ENCODE data around the gene RGPD8.
A peak's percentile ranks its signal among the peaks of the same experiment; 100 is the strongest.
"Not testable (repeated sequence)": the region's sequence is repeated elsewhere in the genome, so short reads cannot be mapped to it uniquely, and the experiment has no call there.

The RGPD8 gene

DNA sequence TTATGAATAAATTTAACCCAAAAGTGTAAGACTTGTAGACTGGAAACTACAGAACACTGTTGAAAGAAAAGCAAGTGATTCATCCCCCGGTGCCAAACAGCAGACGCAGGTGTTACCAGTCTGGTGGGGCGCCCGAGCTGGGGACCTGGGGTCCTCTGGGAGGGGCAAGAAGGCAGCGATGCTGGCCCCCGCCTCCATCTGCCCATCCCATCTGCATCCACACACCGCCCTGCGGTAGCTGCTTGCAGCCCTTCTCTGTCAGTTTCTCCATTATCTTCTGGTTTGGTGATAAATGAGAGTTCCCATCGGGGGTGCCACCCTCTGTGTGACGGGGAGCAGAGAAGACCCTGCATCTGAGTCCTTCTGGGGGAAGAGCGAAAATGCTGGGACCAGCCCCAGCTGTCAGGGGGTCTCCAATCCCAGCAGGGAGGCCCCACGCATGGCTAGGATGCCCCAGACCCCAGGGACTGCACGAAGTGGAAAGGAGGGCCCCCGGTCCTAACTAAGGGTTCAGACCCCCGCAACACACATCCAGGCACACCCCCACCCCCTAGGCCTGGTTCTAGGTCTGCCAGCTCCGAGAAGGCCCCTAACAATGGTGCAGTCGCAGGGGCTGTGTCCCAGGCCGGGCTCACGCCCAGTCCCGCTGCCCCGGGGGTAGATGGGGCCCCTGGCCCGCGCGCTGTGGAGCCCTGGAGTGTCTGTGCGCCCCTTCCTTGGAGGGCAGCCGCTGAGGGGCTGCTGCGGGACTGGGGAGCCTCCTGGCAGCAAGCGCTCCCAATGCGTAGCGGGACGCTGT is 686 bp upstream of the RGPD8 start:
- H3K36me3 ChIP-seq (ENCODE audit: control insufficient read depth, low read depth, low read length): no peaks in the 10 kb centered on the region
- no peak overlapping the region for H3K27ac ChIP-seq (ENCODE audit: low read length)
- no peaks in the 10 kb centered on the region for H3K4me1 ChIP-seq (ENCODE audit: control insufficient read depth, low read depth, low read length)
- H3K9ac ChIP-seq (ENCODE audit: low read length): no peak overlapping the region
- H3K27me3 ChIP-seq (ENCODE audit: control insufficient read depth, insufficient read depth, low read length): no peaks in the 10 kb centered on the region
- H3K9me3 ChIP-seq (ENCODE audit: control insufficient read depth, low read depth, low read length): no peaks in the 10 kb centered on the region
- H3K4me3 ChIP-seq (ENCODE audit: low read length): no peak overlapping the region

DNA sequence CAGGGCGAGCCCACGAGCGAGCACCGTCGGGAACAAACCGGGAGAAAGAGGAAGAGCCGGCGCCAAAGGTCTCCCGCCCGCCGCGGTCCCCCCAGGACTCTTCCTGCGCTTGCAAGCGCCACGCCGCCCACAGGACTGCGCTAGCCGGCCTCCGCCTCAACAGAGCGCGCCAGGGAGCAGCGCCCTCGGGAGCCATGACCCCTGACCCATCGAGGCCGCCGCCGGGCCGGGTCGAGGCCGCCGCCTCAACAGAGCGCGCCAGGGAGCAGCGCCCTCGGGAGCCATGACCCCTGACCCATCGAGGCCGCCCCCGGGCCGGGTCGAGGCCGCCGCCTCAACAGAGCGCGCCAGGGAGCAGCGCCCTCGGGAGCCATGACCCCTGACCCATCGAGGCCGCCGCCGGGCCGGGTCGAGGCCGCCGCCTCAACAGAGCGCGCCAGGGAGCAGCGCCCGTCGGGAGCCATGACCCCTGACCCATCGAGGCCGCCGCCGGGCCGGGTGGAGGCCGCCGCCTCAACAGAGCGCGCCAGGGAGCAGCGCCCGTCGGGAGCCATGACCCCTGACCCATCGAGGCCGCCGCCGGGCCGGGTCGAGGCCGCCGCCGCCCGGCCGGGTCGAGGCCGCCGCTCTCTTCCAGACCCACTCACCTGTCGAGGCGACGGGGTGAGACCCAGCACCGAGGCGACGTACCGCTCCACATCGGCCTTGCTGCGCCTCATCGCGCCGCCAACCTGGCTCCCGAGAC is 538 bp downstream of the RGPD8 start:
- Histone ChIP-seq H3K9ac (ENCODE audit: low read length) (peak overlapping the region; percentile 39), H3K4me3 (ENCODE audit: low read length) (peak overlapping the region; percentile 57)
- not testable (repeated sequence) for H3K36me3 ChIP-seq (ENCODE audit: control insufficient read depth, low read depth, low read length); H3K27me3 ChIP-seq (ENCODE audit: control insufficient read depth, insufficient read depth, low read length); H3K9me3 ChIP-seq (ENCODE audit: control insufficient read depth, low read depth, low read length); H3K4me1 ChIP-seq (ENCODE audit: control insufficient read depth, low read depth, low read length); H3K27ac ChIP-seq (ENCODE audit: low read length)

DNA sequence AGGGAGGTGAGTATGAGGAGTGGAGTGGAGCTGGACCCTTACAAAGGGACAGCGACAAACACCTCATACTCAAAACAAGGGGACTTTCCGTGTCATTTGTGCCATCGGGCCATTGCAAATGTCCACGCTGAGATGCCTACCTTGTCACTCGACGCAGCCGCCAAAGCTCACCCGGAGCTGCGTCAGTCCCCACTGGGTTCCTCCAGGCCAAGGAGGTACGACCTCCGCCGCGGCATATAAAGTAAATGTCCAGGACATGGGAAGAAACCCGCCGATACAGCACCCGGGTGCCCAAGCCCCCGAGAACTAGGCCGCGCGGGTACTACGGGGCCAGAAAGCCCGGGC is 1.1 kb downstream of the RGPD8 start:
- H3K4me1 ChIP-seq (ENCODE audit: control insufficient read depth, low read depth, low read length); H3K27me3 ChIP-seq (ENCODE audit: control insufficient read depth, insufficient read depth, low read length); H3K9me3 ChIP-seq (ENCODE audit: control insufficient read depth, low read depth, low read length); H3K36me3 ChIP-seq (ENCODE audit: control insufficient read depth, low read depth, low read length); H3K27ac ChIP-seq (ENCODE audit: low read length): not testable (repeated sequence)
- H3K4me3 ChIP-seq (ENCODE audit: low read length): peak overlapping the region; percentile 57
- peak overlapping the region; percentile 39 for H3K9ac ChIP-seq (ENCODE audit: low read length)

DNA sequence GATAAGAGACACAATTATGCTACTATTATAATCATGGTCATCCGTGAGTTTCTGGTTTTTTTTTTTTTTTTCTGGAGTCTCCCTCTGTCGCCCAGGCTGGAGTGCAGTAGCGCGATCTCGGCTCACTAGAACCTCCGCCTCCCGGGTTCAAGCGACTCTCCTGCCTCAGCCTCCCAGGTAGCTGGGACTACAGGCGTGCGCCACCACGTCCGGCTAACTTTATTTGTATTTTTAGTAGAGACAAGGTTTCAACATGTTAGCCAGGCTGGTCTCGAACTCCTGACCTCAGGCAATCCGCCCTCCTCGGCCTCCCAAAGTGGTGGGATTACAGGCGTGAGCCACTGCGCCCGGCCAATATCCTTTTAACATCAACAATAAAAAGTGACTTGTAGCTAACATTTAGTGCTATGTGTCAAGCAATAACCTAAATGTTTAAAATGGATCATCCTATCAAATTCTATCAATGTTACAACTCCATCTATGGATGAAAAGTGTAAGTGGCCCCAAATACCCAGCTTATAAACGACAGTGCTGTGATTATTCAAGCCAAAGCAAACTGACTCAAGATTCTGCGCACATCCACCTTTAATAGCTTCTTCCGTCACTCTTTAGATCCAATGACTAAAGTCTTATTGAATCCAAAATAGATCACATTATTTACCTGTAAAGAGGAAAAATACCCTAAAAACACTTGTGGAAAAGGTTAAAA is 1.7 kb downstream of the RGPD8 start:
- H3K4me3 ChIP-seq (ENCODE audit: low read length): peak overlapping the region; percentile 57
- H3K27me3 ChIP-seq (ENCODE audit: control insufficient read depth, insufficient read depth, low read length); H3K27ac ChIP-seq (ENCODE audit: low read length); H3K9me3 ChIP-seq (ENCODE audit: control insufficient read depth, low read depth, low read length); H3K36me3 ChIP-seq (ENCODE audit: control insufficient read depth, low read depth, low read length); H3K9ac ChIP-seq (ENCODE audit: low read length); H3K4me1 ChIP-seq (ENCODE audit: control insufficient read depth, low read depth, low read length): not testable (repeated sequence)

DNA sequence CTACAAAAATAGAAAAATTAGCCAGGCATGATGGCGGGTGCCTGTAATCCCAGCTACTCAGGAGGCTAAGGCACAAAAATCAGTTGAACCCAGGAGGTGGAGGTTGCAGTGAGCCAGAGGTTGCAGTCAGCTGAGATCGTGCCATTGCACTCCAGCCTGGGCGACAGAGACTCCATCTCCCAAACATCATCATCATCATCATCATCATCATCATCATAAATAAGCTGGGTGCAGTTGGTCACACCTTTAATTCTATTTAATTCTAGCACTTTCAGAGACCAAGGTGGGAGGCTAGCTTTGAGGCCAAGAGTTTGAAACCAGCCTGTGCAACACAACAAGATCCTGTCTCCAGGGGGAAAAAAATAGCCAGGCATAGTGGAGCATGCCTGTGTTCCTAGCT is 8.9 kb downstream of the RGPD8 start:
- not testable (repeated sequence) for H3K27ac ChIP-seq (ENCODE audit: low read length); H3K4me3 ChIP-seq (ENCODE audit: low read length); H3K27me3 ChIP-seq (ENCODE audit: control insufficient read depth, insufficient read depth, low read length); H3K36me3 ChIP-seq (ENCODE audit: control insufficient read depth, low read depth, low read length); H3K9ac ChIP-seq (ENCODE audit: low read length); H3K4me1 ChIP-seq (ENCODE audit: control insufficient read depth, low read depth, low read length); H3K9me3 ChIP-seq (ENCODE audit: control insufficient read depth, low read depth, low read length)

DNA sequence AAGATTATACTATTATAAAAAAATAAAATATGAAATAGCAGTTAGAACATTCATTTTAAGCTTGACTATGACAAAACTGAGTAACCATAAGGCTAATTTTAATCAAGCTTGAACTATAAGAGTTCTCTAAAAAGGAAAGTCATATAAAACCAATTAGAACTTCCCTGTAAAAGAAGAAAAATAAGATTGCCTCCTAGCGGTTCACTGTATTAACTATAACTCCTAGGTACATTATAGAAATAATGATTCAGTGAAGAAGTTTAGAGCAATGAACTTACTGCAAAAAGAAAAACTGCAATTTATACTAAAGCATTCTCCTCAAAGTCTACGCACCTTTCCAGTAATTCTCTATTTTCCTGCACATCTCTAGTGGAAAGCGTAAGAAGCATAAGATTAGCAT is 16.6 kb downstream of the RGPD8 start:
- not testable (repeated sequence) for H3K36me3 ChIP-seq (ENCODE audit: control insufficient read depth, low read depth, low read length); H3K9me3 ChIP-seq (ENCODE audit: control insufficient read depth, low read depth, low read length); H3K9ac ChIP-seq (ENCODE audit: low read length); H3K4me3 ChIP-seq (ENCODE audit: low read length); H3K27me3 ChIP-seq (ENCODE audit: control insufficient read depth, insufficient read depth, low read length); H3K27ac ChIP-seq (ENCODE audit: low read length); H3K4me1 ChIP-seq (ENCODE audit: control insufficient read depth, low read depth, low read length)

DNA sequence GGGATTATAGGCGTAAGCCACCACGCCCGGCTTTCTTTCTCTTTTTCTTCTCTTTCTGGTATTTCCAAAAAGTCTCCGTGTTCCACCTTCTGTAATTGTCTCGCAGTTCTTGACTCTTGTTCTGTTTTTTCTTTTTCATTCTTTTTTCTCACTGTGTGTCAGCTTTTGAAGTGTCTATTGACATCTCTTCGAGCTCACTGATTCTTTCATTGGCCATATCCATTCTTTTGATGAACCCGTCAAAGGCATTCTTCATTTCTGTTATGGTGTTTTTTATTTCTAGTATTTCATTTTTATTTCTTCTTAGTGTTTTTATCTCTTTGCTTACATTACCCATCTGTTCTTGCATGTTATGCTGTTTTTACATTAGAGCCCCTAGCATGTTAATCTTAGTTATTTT is 73.4 kb downstream of the RGPD8 start:
- H3K4me1 ChIP-seq (ENCODE audit: control insufficient read depth, low read depth, low read length); H3K27me3 ChIP-seq (ENCODE audit: control insufficient read depth, insufficient read depth, low read length); H3K36me3 ChIP-seq (ENCODE audit: control insufficient read depth, low read depth, low read length); H3K9me3 ChIP-seq (ENCODE audit: control insufficient read depth, low read depth, low read length); H3K4me3 ChIP-seq (ENCODE audit: low read length); H3K9ac ChIP-seq (ENCODE audit: low read length); H3K27ac ChIP-seq (ENCODE audit: low read length): not testable (repeated sequence)

DNA sequence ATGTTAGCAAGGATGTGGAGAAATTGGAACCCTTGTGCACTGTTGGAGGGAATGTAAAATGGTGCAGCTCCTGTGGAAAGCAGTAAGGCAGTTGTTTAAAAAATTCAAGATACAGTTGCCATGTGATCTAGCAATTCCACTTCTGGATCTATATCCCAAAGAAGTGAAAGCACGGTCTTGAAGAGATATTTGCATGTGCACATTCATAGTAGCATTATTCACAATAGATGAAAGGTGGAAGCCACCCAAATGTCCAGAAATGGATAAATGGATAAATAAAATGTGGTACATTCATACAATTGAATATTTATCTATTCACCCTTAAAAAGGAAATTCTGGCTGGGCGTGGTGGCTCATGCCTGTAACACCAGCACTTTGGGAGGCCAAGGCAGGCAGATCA is 79.1 kb downstream of the RGPD8 start:
- H3K9ac ChIP-seq (ENCODE audit: low read length); H3K36me3 ChIP-seq (ENCODE audit: control insufficient read depth, low read depth, low read length); H3K27ac ChIP-seq (ENCODE audit: low read length): not testable (repeated sequence)

DNA sequence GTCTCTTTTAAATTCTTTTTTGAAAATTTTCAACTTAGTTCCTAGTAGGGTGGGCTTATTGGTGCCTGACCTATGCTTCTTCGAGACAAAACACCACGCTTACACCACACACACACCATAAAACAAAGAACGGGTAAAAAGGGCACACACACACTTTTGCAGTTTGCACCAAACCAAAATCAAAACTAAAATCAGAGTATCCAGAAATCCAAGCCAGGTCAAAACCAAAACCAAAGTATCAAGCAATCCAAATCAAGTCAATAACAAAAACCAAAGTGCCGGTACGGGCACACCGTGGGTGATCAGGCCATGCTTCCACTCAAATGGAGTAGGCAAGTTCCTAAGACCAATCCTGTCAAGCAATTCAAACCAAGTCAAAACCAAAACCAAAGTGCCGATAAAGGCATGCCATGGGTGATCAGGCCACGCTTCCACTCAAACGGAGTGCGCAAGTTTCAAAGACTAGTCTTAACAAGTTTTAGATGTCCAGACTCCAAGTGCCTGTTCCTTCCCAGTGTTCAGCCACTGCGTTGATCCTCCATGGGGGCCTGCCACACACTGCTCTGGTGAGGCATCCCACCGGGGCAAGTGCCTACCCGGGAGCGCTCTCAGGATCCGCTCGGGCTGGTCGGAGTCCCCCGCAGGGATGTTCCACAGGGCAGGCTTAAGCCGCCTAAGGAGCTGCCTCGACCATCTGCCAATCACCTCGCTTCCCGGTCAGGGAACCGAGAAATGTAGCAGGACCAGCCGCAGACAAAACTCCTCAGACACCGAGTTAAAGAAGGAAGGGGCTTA is 80.4 kb downstream of the RGPD8 start:
- H3K27me3 ChIP-seq (ENCODE audit: control insufficient read depth, insufficient read depth, low read length); H3K27ac ChIP-seq (ENCODE audit: low read length); H3K36me3 ChIP-seq (ENCODE audit: control insufficient read depth, low read depth, low read length); H3K9ac ChIP-seq (ENCODE audit: low read length); H3K4me3 ChIP-seq (ENCODE audit: low read length); H3K4me1 ChIP-seq (ENCODE audit: control insufficient read depth, low read depth, low read length); H3K9me3 ChIP-seq (ENCODE audit: control insufficient read depth, low read depth, low read length): not testable (repeated sequence)

More for the DNA sequence above, 79.1 kb downstream of the RGPD8 start:
- not testable (repeated sequence) for H3K4me3 ChIP-seq (ENCODE audit: low read length); H3K27me3 ChIP-seq (ENCODE audit: control insufficient read depth, insufficient read depth, low read length); H3K4me1 ChIP-seq (ENCODE audit: control insufficient read depth, low read depth, low read length); H3K9me3 ChIP-seq (ENCODE audit: control insufficient read depth, low read depth, low read length)

DNA sequence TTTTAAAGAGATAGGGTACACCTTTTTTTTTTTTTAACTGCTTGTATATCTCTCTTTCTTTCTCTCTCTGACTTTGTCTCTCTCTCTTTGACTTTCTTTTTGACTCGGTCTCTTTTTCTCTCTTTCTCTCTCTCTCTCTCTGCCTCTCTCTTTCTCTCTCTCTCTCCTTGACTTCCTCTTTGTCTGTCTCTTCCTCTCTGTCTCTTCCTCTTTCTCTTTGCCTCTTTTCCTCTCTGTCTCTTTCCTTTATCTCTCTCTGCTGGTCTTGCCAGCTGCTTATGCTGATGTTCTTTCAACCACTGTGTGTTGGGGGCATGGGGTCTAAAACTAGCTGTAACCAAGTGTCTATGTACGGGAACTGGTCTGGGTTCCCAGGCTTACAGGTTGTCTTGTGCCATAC is 81.2 kb downstream of the RGPD8 start:
- H3K4me1 ChIP-seq (ENCODE audit: control insufficient read depth, low read depth, low read length); H3K9ac ChIP-seq (ENCODE audit: low read length); H3K27me3 ChIP-seq (ENCODE audit: control insufficient read depth, insufficient read depth, low read length); H3K36me3 ChIP-seq (ENCODE audit: control insufficient read depth, low read depth, low read length); H3K27ac ChIP-seq (ENCODE audit: low read length); H3K4me3 ChIP-seq (ENCODE audit: low read length); H3K9me3 ChIP-seq (ENCODE audit: control insufficient read depth, low read depth, low read length): not testable (repeated sequence)

Data from iPS-18a (cell line).